A673 (cell line): Measurements from ENCODE around the gene UBA52. TPM values are rescaled to one million over a fixed set of nuclear protein-coding genes. Genes with fewer than 3 reads are reported as not detected.
A peak's percentile ranks its signal among the peaks of the same experiment; 100 is the strongest.

ENCODE experiments used
- BruUV-seq: library from RNA; stranded (reverse); fragments of 400-500 nt; replicated peaks from 2 replicates; lab custom pipeline; 2021; lab: Mats Ljungman, UMichigan
- CTCF ChIA-PET: fragments of 300-600 bp; sonication (Branson Sonifier 250); formaldehyde crosslinking; loops from one replicate; lab custom pipeline; 2022; ENCODE audit warnings: antibody characterized with exemption; lab: Charles Lee
- POLR2A ChIA-PET: fragments of 300-600 bp; sonication (Branson Sonifier 250); formaldehyde crosslinking; loops from one replicate; lab custom pipeline; 2022; ENCODE audit warnings: antibody characterized with exemption; ENCODE audit not compliant: low non-redundant PET; lab: Charles Lee
- DNase-seq: peaks from one replicate; pipeline ENCODE4 v3.0.0-alpha.2; 2015; ENCODE audit warnings: low spot score
- H3K27ac ChIP-seq: fragments of 200-600 bp; sonication (generic); 2 replicates; pipeline ENCODE4 v1.5.1; 2016; ENCODE audit warnings: mixed run types, low read depth, mild to moderate bottlenecking, mixed read lengths, antibody characterized with exemption, low read length; ENCODE audit not compliant: poor library complexity, severe bottlenecking
- H3K27me3 ChIP-seq: fragments of 200-600 bp; sonication (generic); replicated peaks from 2 replicates; pipeline ENCODE4 v1.6.1; 2017; ENCODE audit warnings: mixed run types, low read depth, mild to moderate bottlenecking, mixed read lengths, antibody characterized with exemption, low read length; ENCODE audit not compliant: insufficient read depth, poor library complexity
- H3K36me3 ChIP-seq: fragments of 200-600 bp; sonication (generic); 2 replicates; pipeline ENCODE4 v1.6.1; 2016; ENCODE audit warnings: mixed run types, mild to moderate bottlenecking, mixed read lengths, antibody characterized with exemption, low read length; ENCODE audit not compliant: insufficient read depth, poor library complexity, severe bottlenecking
- H3K4me1 ChIP-seq: fragments of 200-600 bp; sonication (generic); 2 replicates; pipeline ENCODE4 v1.6.1; 2017; ENCODE audit warnings: mixed run types, mild to moderate bottlenecking, mixed read lengths, antibody characterized with exemption, low read length; ENCODE audit not compliant: insufficient read depth, poor library complexity, severe bottlenecking
- H3K4me3 ChIP-seq: fragments of 200-600 bp; sonication (generic); 2 replicates; pipeline ENCODE4 v1.5.1; 2016; ENCODE audit warnings: low read depth, mixed run types, mild to moderate bottlenecking, mixed read lengths, low read length; ENCODE audit not compliant: poor library complexity, severe bottlenecking
- H3K9me3 ChIP-seq: fragments of 200-600 bp; sonication (generic); 2 replicates; pipeline ENCODE4 v1.6.1; 2016; ENCODE audit warnings: mixed run types, low read depth, mild to moderate bottlenecking, mixed read lengths, antibody characterized with exemption, low read length; ENCODE audit not compliant: poor library complexity, severe bottlenecking
- EZH2 ChIP-seq: fragments of 200-600 bp; sonication (generic); IDR thresholded peaks from 2 replicates; pipeline ENCODE4 v1.6.1; 2017; ENCODE audit warnings: borderline replicate concordance, low read depth, mild to moderate bottlenecking, mixed read lengths, antibody characterized with exemption, low read length; ENCODE audit not compliant: poor library complexity, severe bottlenecking
- intact Hi-C: fragments of 100-400 bp; cut with micrococcal nuclease; formaldehyde crosslinking; loops from one replicate; pipeline ENCODE4 v1.10.0; 2022; ENCODE audit not compliant: unreplicated experiment
- total RNA-seq: library from RNA; stranded (reverse); gene quantifications from 2 replicates; pipeline ENCODE4 v1.2.3, GENCODE V29; 2021
- TF ChIP-seq, protein P1 (sequence below): fragments of 300-800, 200-600 bp; sonication (generic); conservative IDR thresholded peaks from 2 replicates; pipeline ENCODE4 v1.5.1; 2017; ENCODE audit warnings: low read depth, mild to moderate bottlenecking, antibody characterized with exemption, low read length, moderate library complexity, mixed read lengths

Gene UBA52
- total RNA-seq, 1 experiment from 2014 or later = 1,348 TPM

DNA sequence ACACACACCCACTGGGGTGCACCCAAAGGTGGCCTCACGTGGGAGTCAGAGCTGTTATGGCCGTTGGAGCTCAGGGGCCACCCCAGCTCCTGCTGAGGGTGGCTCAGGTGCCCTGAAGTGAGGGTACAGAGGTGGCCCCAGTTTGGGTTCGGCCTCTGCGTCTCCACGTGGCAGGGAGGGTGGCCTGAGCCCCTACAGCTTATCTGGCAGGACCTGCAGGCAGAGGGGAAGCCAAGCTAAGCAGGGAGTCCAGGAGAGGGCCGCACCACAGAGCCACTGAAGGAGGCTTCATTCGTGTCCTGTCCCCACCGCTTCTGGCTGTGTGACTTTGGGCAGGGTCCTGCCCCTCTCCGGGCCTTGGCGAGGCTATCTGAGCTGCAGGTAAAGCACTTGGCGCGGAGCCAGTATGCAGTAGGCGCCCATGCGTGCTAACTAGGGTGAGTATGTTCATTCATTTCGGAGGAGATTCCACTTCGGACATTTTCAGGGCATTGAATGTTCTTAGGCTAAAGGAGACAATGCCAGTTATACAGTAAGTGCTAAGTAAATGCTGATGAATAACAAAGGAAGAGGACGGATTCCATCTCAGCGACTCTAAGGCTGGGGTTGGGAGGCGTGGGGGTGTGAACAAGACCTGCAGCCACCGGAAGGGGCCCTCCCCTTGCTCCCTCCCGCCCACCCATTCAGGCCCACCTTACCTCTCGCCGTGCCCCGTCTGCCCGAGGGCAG is 21.9 kb downstream of the UBA52 start:
- POLR2A ChIA-PET = interaction anchor here (0.5 to 0.6 kb wide), 2 partner anchors 25 to 243 kb away, joined by 4 to 6 read pairs; no protein-coding TSS in a partner anchor
- H3K27ac ChIP-seq = peak overlapping the region; percentile 41
- DNase-seq = no peak

DNA sequence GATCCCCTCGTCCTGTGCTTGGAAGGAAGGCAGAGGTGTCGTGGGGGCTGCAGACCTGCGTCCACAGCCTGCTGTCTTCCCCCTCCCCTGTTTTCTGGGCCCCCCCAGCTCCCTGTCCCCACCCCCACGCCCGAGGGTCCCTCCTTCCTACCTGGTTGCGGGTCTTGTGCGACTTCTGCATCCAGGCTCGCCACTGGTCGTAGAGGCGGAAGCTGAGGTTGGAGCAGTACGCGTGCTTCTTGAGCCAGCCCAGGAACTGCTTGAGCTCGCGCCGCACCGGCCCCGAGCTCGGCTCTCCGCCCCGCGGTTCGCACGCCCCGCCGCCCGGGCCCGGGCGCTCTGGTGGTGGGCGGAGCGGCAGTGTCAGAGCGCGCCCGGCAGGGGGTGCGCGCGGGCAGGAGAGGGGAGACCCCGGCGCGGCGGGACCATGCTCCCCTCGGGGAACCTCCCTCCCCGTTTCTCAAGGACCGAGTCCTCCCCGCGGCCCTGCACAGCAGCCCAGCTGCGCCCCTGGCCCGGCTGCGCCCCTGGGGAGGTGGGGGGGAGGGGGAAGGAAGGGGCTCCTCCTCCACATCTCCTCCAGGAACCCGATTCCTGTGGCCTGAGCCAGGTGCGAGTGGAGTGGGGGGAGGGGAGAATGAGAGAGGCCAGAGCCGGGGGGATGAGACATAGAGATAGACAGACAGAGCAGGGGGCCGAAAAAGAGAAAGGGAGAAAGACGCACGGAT is 22.6 kb downstream of the UBA52 start:
- Histone ChIP-seq H3K27me3 (no peaks in the 10 kb centered on the region), H3K27ac (peak overlapping the region; percentile 60), H3K9me3 (no peaks in the 10 kb centered on the region), H3K4me3 (peak overlapping the region; percentile 25), H3K36me3 (peaks cover 30% of the 10 kb centered on the region), H3K4me1 (peaks cover 68% of the 10 kb centered on the region)
- peak; percentile 86 for DNase-seq
- intact Hi-C loops = loop anchor here (5.0 to 10.0 kb wide), 4 partner anchors 83 to 323 kb away; partner anchors contain the start of genes COPE and DDX49
- TF ChIP-seq, protein P1, sequence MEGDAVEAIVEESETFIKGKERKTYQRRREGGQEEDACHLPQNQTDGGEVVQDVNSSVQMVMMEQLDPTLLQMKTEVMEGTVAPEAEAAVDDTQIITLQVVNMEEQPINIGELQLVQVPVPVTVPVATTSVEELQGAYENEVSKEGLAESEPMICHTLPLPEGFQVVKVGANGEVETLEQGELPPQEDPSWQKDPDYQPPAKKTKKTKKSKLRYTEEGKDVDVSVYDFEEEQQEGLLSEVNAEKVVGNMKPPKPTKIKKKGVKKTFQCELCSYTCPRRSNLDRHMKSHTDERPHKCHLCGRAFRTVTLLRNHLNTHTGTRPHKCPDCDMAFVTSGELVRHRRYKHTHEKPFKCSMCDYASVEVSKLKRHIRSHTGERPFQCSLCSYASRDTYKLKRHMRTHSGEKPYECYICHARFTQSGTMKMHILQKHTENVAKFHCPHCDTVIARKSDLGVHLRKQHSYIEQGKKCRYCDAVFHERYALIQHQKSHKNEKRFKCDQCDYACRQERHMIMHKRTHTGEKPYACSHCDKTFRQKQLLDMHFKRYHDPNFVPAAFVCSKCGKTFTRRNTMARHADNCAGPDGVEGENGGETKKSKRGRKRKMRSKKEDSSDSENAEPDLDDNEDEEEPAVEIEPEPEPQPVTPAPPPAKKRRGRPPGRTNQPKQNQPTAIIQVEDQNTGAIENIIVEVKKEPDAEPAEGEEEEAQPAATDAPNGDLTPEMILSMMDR = peak; percentile 62
- TF ChIP-seq EZH2 = no peak
- CTCF ChIA-PET = interaction anchor here (0.6 to 1.2 kb wide), 2 partner anchors 105 to 253 kb away, joined by 4 to 7 read pairs; no protein-coding TSS in a partner anchor
- no TSS peak for BruUV-seq
- POLR2A ChIA-PET = interaction anchor here (0.5 to 0.7 kb wide), 3 partner anchors 24 to 252 kb away, joined by 3 to 6 read pairs (median 4); no protein-coding TSS in a partner anchor

More for the DNA sequence above, 21.9 kb downstream of the UBA52 start:
- H3K36me3 ChIP-seq = peaks cover 23% of the 10 kb centered on the region
- no peaks in the 10 kb centered on the region for H3K9me3 ChIP-seq
- CTCF ChIA-PET = interaction anchor here (0.6 to 1.2 kb wide), 2 partner anchors 106 to 253 kb away, joined by 4 to 7 read pairs; no protein-coding TSS in a partner anchor
- H3K27me3 ChIP-seq = no peaks in the 10 kb centered on the region
- BruUV-seq = no TSS peak
- intact Hi-C loops = loop anchor here (5.0 to 10.0 kb wide), 4 partner anchors 84 to 324 kb away; partner anchors contain the start of genes COPE and DDX49
- no peak overlapping the region for H3K4me3 ChIP-seq
- H3K4me1 ChIP-seq = peaks cover 62% of the 10 kb centered on the region
- TF ChIP-seq EZH2 = no peak
- TF ChIP-seq, protein P1 = no peak

DNA sequence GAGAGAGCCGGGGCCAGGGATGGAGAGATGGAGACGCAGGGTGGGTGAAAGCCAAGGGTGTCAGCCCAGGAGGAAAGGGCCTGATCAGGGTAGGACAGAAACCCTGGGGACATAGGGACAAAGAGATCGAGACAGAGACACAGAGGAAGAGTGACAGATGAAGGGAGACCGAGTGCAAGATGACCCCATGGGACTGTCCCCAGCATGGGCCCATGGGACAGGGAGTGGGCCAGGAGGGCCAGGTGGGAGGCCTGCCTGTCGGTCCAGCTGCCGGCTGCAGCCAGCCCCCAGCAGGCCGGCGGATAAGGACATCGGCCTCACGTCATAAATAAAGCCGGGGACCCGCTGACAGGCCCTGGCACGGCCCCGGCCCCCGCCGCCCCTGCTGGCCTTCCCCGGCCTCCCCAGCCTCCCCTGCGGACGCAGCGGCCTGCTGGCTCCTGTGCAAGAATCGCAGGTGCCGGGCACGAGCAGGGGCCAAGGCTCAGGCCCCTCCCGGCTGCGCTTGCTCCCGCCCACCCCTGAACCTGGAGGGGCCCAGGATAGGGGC is 23.2 kb downstream of the UBA52 start:
- Histone ChIP-seq H3K4me1 (peaks cover 68% of the 10 kb centered on the region), H3K36me3 (peaks cover 33% of the 10 kb centered on the region), H3K4me3 (peak overlapping the region; percentile 25), H3K27ac (peak overlapping the region; percentile 60), H3K9me3 (no peaks in the 10 kb centered on the region), H3K27me3 (no peaks in the 10 kb centered on the region)
- intact Hi-C loops = loop anchor here (5.0 to 10.0 kb wide), 4 partner anchors 82 to 322 kb away; partner anchors contain the start of genes COPE and DDX49
- ChIA-PET CTCF (interaction anchor here (1.2 kb wide), 1 partner anchor 252 kb away, joined by 7 read pairs; no protein-coding TSS in a partner anchor), POLR2A (interaction anchor here (0.6 to 0.7 kb wide), 2 partner anchors 252 to 727 kb away, joined by 3 to 6 read pairs; no protein-coding TSS in a partner anchor)
- TF ChIP-seq, protein P1 = no peak
- no peak for TF ChIP-seq EZH2
- BruUV-seq = no TSS peak
- no peak for DNase-seq
